ENCODE results near the gene PHF11. TPM values are rescaled to one million over a fixed set of nuclear protein-coding genes. Genes with fewer than 3 reads are reported as not detected.

The PHF11 gene
- polyA plus RNA-seq, 1 donor (not counting 4 experiments of a cell fraction or from before 2014, with no cell fraction given), result 32.9 TPM

DNA sequence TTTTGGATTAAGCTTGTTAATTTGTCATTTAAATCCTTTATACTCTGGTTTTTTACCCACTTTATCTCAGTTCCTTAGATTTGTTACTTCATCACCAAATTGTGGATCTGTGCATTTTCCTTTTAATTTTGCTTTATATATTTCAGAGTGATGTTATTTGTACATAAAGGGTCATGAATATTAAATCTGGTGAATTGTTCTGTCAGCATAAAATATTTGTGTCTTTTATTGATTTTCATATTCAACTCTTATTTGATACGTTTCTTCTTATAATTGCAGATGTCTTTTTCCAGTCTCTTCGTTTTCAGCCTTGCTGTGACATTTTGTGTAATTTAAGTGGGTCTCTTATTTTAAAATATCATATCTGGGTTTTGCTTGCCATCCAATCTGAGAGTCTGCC lies 47.0 kb upstream of the PHF11 start:
- Histone ChIP-seq H3K4me2 (ENCODE audit: control insufficient read depth, extremely low read depth, insufficient read depth, low read depth, low read length) (no peak overlapping the region), H3K9me1 (ENCODE audit: control insufficient read depth, extremely low read depth, insufficient read depth, low read length) (no peaks in the 10 kb centered on the region), H3K79me2 (ENCODE audit: control insufficient read depth, insufficient read depth, low read length) (peaks cover 5% of the 10 kb centered on the region), H3K4me3 (ENCODE audit: control insufficient read depth in 2 of 3, extremely low read depth in 1 of 3, insufficient read depth in 2 of 3, low read depth in 1 of 3, low read length in 3 of 3) (no peak overlapping the region), H4K20me1 (ENCODE audit: control insufficient read depth, extremely low read depth, insufficient read depth, low read length) (no peaks in the 10 kb centered on the region), H3K27me3 (ENCODE audit: control insufficient read depth, extremely low read depth, insufficient read depth, low read length) (no peaks in the 10 kb centered on the region), H2AFZ (ENCODE audit: control insufficient read depth, low read length) (no peak overlapping the region), H3K4me1 (ENCODE audit: control insufficient read depth, extremely low read depth, insufficient read depth, low read length) (no peaks in the 10 kb centered on the region), H3K9ac (ENCODE audit: control insufficient read depth, extremely low read depth, insufficient read depth, low read length) (no peak overlapping the region), H3K27ac (ENCODE audit: control insufficient read depth, insufficient read depth, low read length) (no peak overlapping the region), H3K9me3 (ENCODE audit: control insufficient read depth, low read depth, low read length) (no peaks in the 10 kb centered on the region), H3K36me3 (ENCODE audit: control insufficient read depth in 2 of 2, extremely low read depth in 1 of 2, insufficient read depth in 2 of 2, low read length in 2 of 2) (no peaks in the 10 kb centered on the region)
- no peak for FAIRE-seq
- dilution Hi-C loops (cut with MboI; ENCODE audit: extremely low pct_ligation_motif_present, low sequenced_read_pairs), result loop anchor here (25.0 kb wide), 1 partner anchor 136 kb away; no protein-coding TSS in a partner anchor
- TF ChIP-seq, protein P1, sequence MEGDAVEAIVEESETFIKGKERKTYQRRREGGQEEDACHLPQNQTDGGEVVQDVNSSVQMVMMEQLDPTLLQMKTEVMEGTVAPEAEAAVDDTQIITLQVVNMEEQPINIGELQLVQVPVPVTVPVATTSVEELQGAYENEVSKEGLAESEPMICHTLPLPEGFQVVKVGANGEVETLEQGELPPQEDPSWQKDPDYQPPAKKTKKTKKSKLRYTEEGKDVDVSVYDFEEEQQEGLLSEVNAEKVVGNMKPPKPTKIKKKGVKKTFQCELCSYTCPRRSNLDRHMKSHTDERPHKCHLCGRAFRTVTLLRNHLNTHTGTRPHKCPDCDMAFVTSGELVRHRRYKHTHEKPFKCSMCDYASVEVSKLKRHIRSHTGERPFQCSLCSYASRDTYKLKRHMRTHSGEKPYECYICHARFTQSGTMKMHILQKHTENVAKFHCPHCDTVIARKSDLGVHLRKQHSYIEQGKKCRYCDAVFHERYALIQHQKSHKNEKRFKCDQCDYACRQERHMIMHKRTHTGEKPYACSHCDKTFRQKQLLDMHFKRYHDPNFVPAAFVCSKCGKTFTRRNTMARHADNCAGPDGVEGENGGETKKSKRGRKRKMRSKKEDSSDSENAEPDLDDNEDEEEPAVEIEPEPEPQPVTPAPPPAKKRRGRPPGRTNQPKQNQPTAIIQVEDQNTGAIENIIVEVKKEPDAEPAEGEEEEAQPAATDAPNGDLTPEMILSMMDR (optimal IDR thresholded peaks at IDR 0.05 in 1 of 3, IDR thresholded peaks at IDR 0.05 in 1 of 3, conservative IDR thresholded peaks at IDR 0.05 in 1 of 3; ENCODE audit: extremely low read depth in 1 of 3, insufficient read depth in 2 of 3, low read length in 3 of 3), result no peak
- no peak for TF ChIP-seq EZH2 (IDR thresholded peaks at IDR 0.05; ENCODE audit: low read length)
- no peak for DNase-seq (ENCODE audit: low read depth, low spot score)

DNA sequence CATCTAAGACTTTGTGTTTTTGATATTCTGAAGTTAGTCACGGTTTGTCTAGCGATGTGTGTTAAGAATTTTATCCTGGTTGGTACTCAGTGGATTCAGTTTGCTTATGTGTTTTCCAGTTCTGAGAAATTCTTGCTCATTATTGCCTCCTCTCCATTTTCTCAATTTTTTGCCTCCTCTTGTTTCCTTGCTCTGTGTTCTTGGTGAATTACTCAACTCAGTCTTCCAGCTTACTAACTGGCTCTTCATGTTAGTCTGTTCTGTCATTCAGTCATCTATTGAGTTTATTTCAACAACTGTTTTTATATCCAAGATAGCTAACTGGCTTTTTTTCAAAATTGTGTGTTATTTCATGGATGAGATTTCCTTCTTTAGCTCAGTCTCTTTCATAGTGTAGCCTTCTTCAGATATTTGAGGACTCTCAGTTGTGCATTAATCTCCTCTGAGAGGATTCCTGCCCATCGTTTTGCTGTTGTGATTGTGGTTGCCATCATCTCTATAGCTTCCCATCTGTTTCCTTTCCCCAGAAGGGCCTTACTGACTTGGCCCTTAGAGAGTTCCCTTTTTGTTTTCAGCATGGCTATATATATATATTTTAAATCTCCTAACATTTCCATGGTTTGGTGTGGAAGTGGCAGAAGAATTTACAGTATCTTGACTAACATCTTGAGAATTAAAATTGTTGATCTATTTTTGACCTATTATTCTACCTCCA lies 45.5 kb upstream of the PHF11 start:
- DNase-seq (ENCODE audit: low read depth, low spot score), result no peak
- H2AFZ ChIP-seq (ENCODE audit: control insufficient read depth, low read length), result no peak overlapping the region
- H3K4me1 ChIP-seq (ENCODE audit: control insufficient read depth, extremely low read depth, insufficient read depth, low read length), result no peaks in the 10 kb centered on the region
- dilution Hi-C loops (cut with MboI; ENCODE audit: extremely low pct_ligation_motif_present, low sequenced_read_pairs), result no loop called here
- H3K36me3 ChIP-seq (ENCODE audit: control insufficient read depth in 2 of 2, extremely low read depth in 1 of 2, insufficient read depth in 2 of 2, low read length in 2 of 2), result no peaks in the 10 kb centered on the region
- no peak overlapping the region for H3K4me2 ChIP-seq (ENCODE audit: control insufficient read depth, extremely low read depth, insufficient read depth, low read depth, low read length)
- no peaks in the 10 kb centered on the region for H3K9me1 ChIP-seq (ENCODE audit: control insufficient read depth, extremely low read depth, insufficient read depth, low read length)
- no peak for TF ChIP-seq EZH2 (IDR thresholded peaks at IDR 0.05; ENCODE audit: low read length)
- TF ChIP-seq, protein P1 (optimal IDR thresholded peaks at IDR 0.05 in 1 of 3, IDR thresholded peaks at IDR 0.05 in 1 of 3, conservative IDR thresholded peaks at IDR 0.05 in 1 of 3; ENCODE audit: extremely low read depth in 1 of 3, insufficient read depth in 2 of 3, low read length in 3 of 3), result no peak
- no peaks in the 10 kb centered on the region for H4K20me1 ChIP-seq (ENCODE audit: control insufficient read depth, extremely low read depth, insufficient read depth, low read length)
- no peak overlapping the region for H3K27ac ChIP-seq (ENCODE audit: control insufficient read depth, insufficient read depth, low read length)
- FAIRE-seq, result peak; percentile 34
- no peak overlapping the region for H3K9ac ChIP-seq (ENCODE audit: control insufficient read depth, extremely low read depth, insufficient read depth, low read length)
- no peaks in the 10 kb centered on the region for H3K27me3 ChIP-seq (ENCODE audit: control insufficient read depth, extremely low read depth, insufficient read depth, low read length)
- H3K9me3 ChIP-seq (ENCODE audit: control insufficient read depth, low read depth, low read length), result no peaks in the 10 kb centered on the region
- no peak overlapping the region for H3K4me3 ChIP-seq (ENCODE audit: control insufficient read depth in 2 of 3, extremely low read depth in 1 of 3, insufficient read depth in 2 of 3, low read depth in 1 of 3, low read length in 3 of 3)
- H3K79me2 ChIP-seq (ENCODE audit: control insufficient read depth, insufficient read depth, low read length), result peaks cover 5% of the 10 kb centered on the region
